SK-N-MC (cell line): ENCODE data around the gene GGTLC2.

Experiments used
- EZH2 ChIP-seq: fragments of 200-600 bp; sonication (generic); IDR thresholded peaks from one replicate; pipeline ENCODE4 v1.6.1; 2017; ENCODE audit warnings: antibody characterized with exemption
- POLR2AphosphoS5 ChIP-seq: IDR thresholded peaks from 2 replicates; pipeline ENCODE4 v1.6.1; 2012; ENCODE audit warnings: mild to moderate bottlenecking, low read depth, low read length, borderline replicate concordance

GRCh38 chr22:22682807-22683667 lies 38.6 kb downstream of the GGTLC2 start:
- TF ChIP-seq POLR2AphosphoS5 = no peak
- TF ChIP-seq EZH2 = no peak
